ENCODE data around the gene VSIR. TPM values are rescaled to one million over a fixed set of nuclear protein-coding genes. Genes with fewer than 3 reads are reported as not detected.

Gene VSIR
- total and polyA plus RNA-seq, 7 donors: 12.0 to 73.1 (median 40.2) TPM

- TF ChIP-seq CTCF (IDR thresholded peaks at IDR 0.05) (no peak), EP300 (IDR thresholded peaks at IDR 0.05) (no peak), POLR2AphosphoS5 (IDR thresholded peaks at IDR 0.05) (no peak), POLR2A (IDR thresholded peaks at IDR 0.05) (no peak)
- H3K9me3 ChIP-seq: no peaks in the 10 kb centered on the region
- WGBS, 2 donors: 88 to 91% methylated on average over 14 of the region's 14 CpGs
- intact Hi-C loops (cut with DNase I): no loop called here
- H3K4me1 ChIP-seq: no peaks in the 10 kb centered on the region
- no peak overlapping the region for H3K4me3 ChIP-seq
- H3K36me3 ChIP-seq: peaks cover 53 to 89% (median 73%) of the 10 kb centered on the region in 4 donors
- H3K27ac ChIP-seq: peak overlapping the region in 2 of 4 donors; percentile 30 to 37
- DNase-seq: no peak
- no peaks in the 10 kb centered on the region for H3K27me3 ChIP-seq
Measured at GRCh38 chr10:71818674-71819260, 45.4 kb upstream of the VSIR start.

GRCh38 chr10:71817831-71818655, 44.7 kb upstream of the VSIR start:
- 86% methylated on average over 9 of the region's 9 CpGs for whole genome bisulfite sequencing, 2 donors
- peak overlapping the region; percentile 2 to 37 (median 20) for H3K27ac ChIP-seq
- no peaks in the 10 kb centered on the region for H3K4me1 ChIP-seq
- TF ChIP-seq EP300 (IDR thresholded peaks at IDR 0.05) (no peak), POLR2A (IDR thresholded peaks at IDR 0.05) (no peak), CTCF (IDR thresholded peaks at IDR 0.05) (no peak), POLR2AphosphoS5 (IDR thresholded peaks at IDR 0.05) (no peak)
- peak; percentile 87 for DNase-seq
- H3K27me3 ChIP-seq: no peaks in the 10 kb centered on the region
- intact Hi-C loops (cut with DNase I): no loop called here
- peaks cover 53 to 82% (median 68%) of the 10 kb centered on the region in 4 donors for H3K36me3 ChIP-seq
- no peak overlapping the region for H3K4me3 ChIP-seq
- H3K9me3 ChIP-seq: no peaks in the 10 kb centered on the region

GRCh38 chr10:71816936-71817618, 43.8 kb upstream of the VSIR start:
- Histone ChIP-seq H3K27ac (peak overlapping the region in 2 of 4 donors; percentile 2 to 30), H3K36me3 (peaks cover 49 to 72% (median 62%) of the 10 kb centered on the region in 4 donors), H3K4me1 (peaks cover 0 to 7% (median 3%) of the 10 kb centered on the region in 4 donors), H3K9me3 (no peaks in the 10 kb centered on the region), H3K4me3 (no peak overlapping the region), H3K27me3 (no peaks in the 10 kb centered on the region)
- intact Hi-C loops (cut with DNase I): no loop called here
- DNase-seq: no peak
- TF ChIP-seq POLR2A (IDR thresholded peaks at IDR 0.05) (no peak), CTCF (IDR thresholded peaks at IDR 0.05) (no peak), EP300 (IDR thresholded peaks at IDR 0.05) (no peak), POLR2AphosphoS5 (IDR thresholded peaks at IDR 0.05) (no peak)
- WGBS, 2 donors: 89 to 92% methylated on average over 8 of the region's 8 CpGs

- H3K27ac ChIP-seq: no peak overlapping the region
- no peaks in the 10 kb centered on the region for H3K9me3 ChIP-seq
- H3K36me3 ChIP-seq: peaks cover 42 to 66% (median 55%) of the 10 kb centered on the region in 4 donors
- H3K27me3 ChIP-seq: no peaks in the 10 kb centered on the region
- 85 to 87% methylated on average over 12 of the region's 12 CpGs for WGBS, 2 donors
- DNase-seq: no peak
- TF ChIP-seq POLR2A (IDR thresholded peaks at IDR 0.05) (no peak), POLR2AphosphoS5 (IDR thresholded peaks at IDR 0.05) (no peak), EP300 (IDR thresholded peaks at IDR 0.05) (no peak), CTCF (IDR thresholded peaks at IDR 0.05) (no peak)
- peaks cover 0 to 10% (median 6%) of the 10 kb centered on the region in 4 donors for H3K4me1 ChIP-seq
- H3K4me3 ChIP-seq: no peak overlapping the region
- intact Hi-C loops (cut with DNase I): no loop called here
Measured at GRCh38 chr10:71816421-71816851, 43.1 kb upstream of the VSIR start.
